ENCODE data around the gene SFT2D2.
"Not testable (repeated sequence)": the region's sequence is repeated elsewhere in the genome, so short reads cannot be mapped to it uniquely, and the experiment has no call there.

Gene SFT2D2

GRCh38 chr1:168225476-168226190 lies at the start of gene SFT2D2:
TSS of gene SFT2D2 (plus strand) at chr1:168226004. CDS start at chr1:168226080, 76 bp downstream.
- peak; percentile 58 to 59 for DNase-seq (ENCODE audit: low read depth in 2 of 2)

- DNase-seq (ENCODE audit: low read depth in 2 of 2): no peak
These were observed 47.6 kb upstream of the SFT2D2 start for GRCh38 chr1:168178227-168178637.

- peak; percentile 83 for DNase-seq (ENCODE audit: low read depth in 2 of 2)
These were observed 47.0 kb upstream of the SFT2D2 start, which contains the start of gene TIPRL for GRCh38 chr1:168178638-168179437. TSS of gene TIPRL (plus strand) at chr1:168178962. CDS start at chr1:168179078, 116 bp downstream.

GRCh38 chr1:168179438-168180147 lies 46.2 kb upstream of the SFT2D2 start:
- no peak for DNase-seq (ENCODE audit: low read depth in 2 of 2)

GRCh38 chr1:168180148-168180524 lies 45.7 kb upstream of the SFT2D2 start:
- DNase-seq (ENCODE audit: low read depth in 2 of 2): no peak

- DNase-seq (ENCODE audit: low read depth in 2 of 2): not testable (repeated sequence)
These were observed 44.6 kb upstream of the SFT2D2 start for GRCh38 chr1:168181063-168181720.

- DNase-seq (ENCODE audit: low read depth in 2 of 2): no peak
These were observed 38.6 kb upstream of the SFT2D2 start for GRCh38 chr1:168187177-168187576.

GRCh38 chr1:168190403-168190802 lies 35.4 kb upstream of the SFT2D2 start:
- no peak for DNase-seq (ENCODE audit: low read depth in 2 of 2)

- no peak for DNase-seq (ENCODE audit: low read depth in 2 of 2)
These were observed 30.3 kb upstream of the SFT2D2 start for GRCh38 chr1:168195199-168196135.

- DNase-seq (ENCODE audit: low read depth in 2 of 2): no peak
These were observed 26.7 kb upstream of the SFT2D2 start for GRCh38 chr1:168199056-168199455.

- no peak for DNase-seq (ENCODE audit: low read depth in 2 of 2)
These were observed 22.7 kb upstream of the SFT2D2 start for GRCh38 chr1:168202941-168203654.

- no peak for DNase-seq (ENCODE audit: low read depth in 2 of 2)
These were observed 19.7 kb upstream of the SFT2D2 start for GRCh38 chr1:168206111-168206510.

GRCh38 chr1:168207673-168208072 lies 18.1 kb upstream of the SFT2D2 start:
- DNase-seq (ENCODE audit: low read depth in 2 of 2): not testable (repeated sequence)

GRCh38 chr1:168210312-168210711 lies 15.5 kb upstream of the SFT2D2 start:
- DNase-seq (ENCODE audit: low read depth in 2 of 2): no peak

- no peak for DNase-seq (ENCODE audit: low read depth in 2 of 2)
These were observed 12.5 kb upstream of the SFT2D2 start for GRCh38 chr1:168213349-168213748.

GRCh38 chr1:168216171-168216570 lies 9.6 kb upstream of the SFT2D2 start:
- no peak for DNase-seq (ENCODE audit: low read depth in 2 of 2)

GRCh38 chr1:168217664-168218063 lies 8.1 kb upstream of the SFT2D2 start:
- DNase-seq (ENCODE audit: low read depth in 2 of 2): no peak

- DNase-seq (ENCODE audit: low read depth in 2 of 2): no peak
These were observed 7.1 kb upstream of the SFT2D2 start for GRCh38 chr1:168218658-168219057.

GRCh38 chr1:168220470-168220871 lies 5.3 kb upstream of the SFT2D2 start:
- DNase-seq (ENCODE audit: low read depth in 2 of 2): no peak

GRCh38 chr1:168221275-168221674 lies 4.5 kb upstream of the SFT2D2 start:
- DNase-seq (ENCODE audit: low read depth in 2 of 2): no peak

Data from stimulated activated CD8-positive, alpha-beta memory T cell treated with anti-CD3 and anti-CD28 coated beads, Interleukin-7, amount 100 ng/mL, for 1 hour (primary cell).